Uterus (tissue), 4 donors: Measurements from ENCODE around the gene MAT2B. TPM values are rescaled to one million over a fixed set of nuclear protein-coding genes. Genes with fewer than 3 reads are reported as not detected.

Source experiments
- DNase-seq, 2 donors: peaks; one replicate each; pipeline ENCODE4 v3.0.0-alpha.2; 2019 to 2020
- H3K27ac ChIP-seq, 2 donors: fragments of 200-600 bp; sonication (generic); 1 replicate in 1 of 2; 2 replicates in 1 of 2; pipeline ENCODE4 v1.5.1; 2016 to 2018
- H3K27me3 ChIP-seq, 2 donors: fragments of 200-600 bp; sonication (generic); one replicate each; pipeline ENCODE4 v1.5.1; 2018 to 2019; ENCODE audit warnings: control low read depth in 1 of 2
- H3K36me3 ChIP-seq, 2 donors: fragments of 200-600 bp; sonication (generic); one replicate each; pipeline ENCODE4 v1.5.1; 2019; ENCODE audit warnings: control low read depth in 1 of 2
- H3K4me1 ChIP-seq, 2 donors: fragments of 200-600 bp; sonication (generic); one replicate each; pipeline ENCODE4 v1.5.1; 2018 to 2019; ENCODE audit warnings: control low read depth in 1 of 2
- H3K4me3 ChIP-seq, 2 donors: fragments of 200-600 bp; sonication (generic); 1 replicate in 1 of 2; 2 replicates in 1 of 2; pipeline ENCODE4 v1.5.1; 2018 to 2019; ENCODE audit warnings: mild to moderate bottlenecking in 1 of 2
- H3K9me3 ChIP-seq, 2 donors: fragments of 200-600 bp; sonication (generic); one replicate each; pipeline ENCODE4 v1.5.1; 2019; ENCODE audit warnings: control low read depth in 1 of 2
- CTCF ChIP-seq, 4 experiments: fragments of 200-600 bp in 2 of 4; fragments of 450-650 bp in 2 of 4; sonication (generic) in 2 of 4; IDR thresholded peaks; one replicate each; pipeline ENCODE4 v1.5.1; 2016 to 2019; ENCODE audit warnings: antibody characterized with exemption in 4 of 4, mild to moderate bottlenecking in 2 of 4, moderate library complexity in 1 of 4
- POLR2A ChIP-seq, 2 donors: fragments of 450-650 bp; IDR thresholded peaks; one replicate each; pipeline ENCODE4 v1.6.1; 2016; ENCODE audit warnings: antibody characterized with exemption in 2 of 2, mild to moderate bottlenecking in 1 of 2, moderate library complexity in 1 of 2
- intact Hi-C: fragments of 100-400 bp; cut with DNase I; formaldehyde crosslinking; loops from one replicate; pipeline ENCODE4 v1.15.1; 2023; ENCODE audit warnings: low total_unique reads
- total RNA-seq, 4 donors: library from RNA; depleted of rRNA in 3 of 4; stranded (reverse); fragments of >200 nt in 3 of 4; gene quantifications; one replicate each; pipeline versions ENCODE4 v1.1.0 to v1.2.4, GENCODE V29; 2014 to 2023
- donor health status: DM: yes; HTN: yes; CAD: no.

Gene MAT2B
- total RNA-seq: 10 to 100 TPM; 40.0 to 93.1 (median 63.2) TPM

GRCh38 chr5:163505368-163506094 is at the start of gene MAT2B:
MAT2B (plus strand) TSS chr5:163505619; CDS start chr5:163505687, 68 bp downstream.
- H3K36me3 ChIP-seq: no peaks in the 10 kb centered on the region
- no peaks in the 10 kb centered on the region for H3K27me3 ChIP-seq
- no peaks in the 10 kb centered on the region for H3K9me3 ChIP-seq
- peaks cover 8 to 11% of the 10 kb centered on the region in 2 donors for H3K4me1 ChIP-seq
- peak; percentile 93 to 95 for DNase-seq
- peak within 1 kb of the TSS; percentile 71 to 88 for H3K4me3 ChIP-seq
- peak within 1 kb of the TSS; percentile 96 to 98 for H3K27ac ChIP-seq
- intact Hi-C loops: no loop called here
- TF ChIP-seq CTCF (IDR thresholded peaks at IDR 0.05) (peak in 3 of 4 experiments; percentile 41 to 71 (median 54)), POLR2A (IDR thresholded peaks at IDR 0.05) (peak; percentile 92 to 93)

GRCh38 chr5:163456029-163456589 is 49.3 kb upstream of the MAT2B start:
- peaks cover 4 to 9% of the 10 kb centered on the region in 2 donors for H3K4me1 ChIP-seq
- no peaks in the 10 kb centered on the region for H3K9me3 ChIP-seq
- H3K27ac ChIP-seq: no peak overlapping the region
- H3K27me3 ChIP-seq: no peaks in the 10 kb centered on the region
- TF ChIP-seq POLR2A (IDR thresholded peaks at IDR 0.05): no peak
- TF ChIP-seq CTCF (IDR thresholded peaks at IDR 0.05): no peak
- H3K36me3 ChIP-seq: no peaks in the 10 kb centered on the region
- no peak for DNase-seq
- intact Hi-C loops: no loop called here
- no peak overlapping the region for H3K4me3 ChIP-seq

GRCh38 chr5:163456840-163457239 is 48.6 kb upstream of the MAT2B start:
- H3K36me3 ChIP-seq: no peaks in the 10 kb centered on the region
- H3K27ac ChIP-seq: no peak overlapping the region
- no peaks in the 10 kb centered on the region for H3K27me3 ChIP-seq
- no peak for DNase-seq
- TF ChIP-seq POLR2A (IDR thresholded peaks at IDR 0.05) (no peak), CTCF (IDR thresholded peaks at IDR 0.05) (no peak)
- no peaks in the 10 kb centered on the region for H3K9me3 ChIP-seq
- H3K4me1 ChIP-seq: peaks cover 7 to 9% of the 10 kb centered on the region in 2 donors
- H3K4me3 ChIP-seq: no peak overlapping the region
- intact Hi-C loops: no loop called here

- no peaks in the 10 kb centered on the region for H3K9me3 ChIP-seq
- H3K27ac ChIP-seq: peak overlapping the region; percentile 97 to 98
- H3K4me1 ChIP-seq: peaks cover 7 to 9% of the 10 kb centered on the region in 2 donors
- peak overlapping the region; percentile 68 to 92 for H3K4me3 ChIP-seq
- no peaks in the 10 kb centered on the region for H3K27me3 ChIP-seq
- TF ChIP-seq POLR2A (IDR thresholded peaks at IDR 0.05): no peak
- TF ChIP-seq CTCF (IDR thresholded peaks at IDR 0.05): no peak
- intact Hi-C loops: no loop called here
- no peaks in the 10 kb centered on the region for H3K36me3 ChIP-seq
- DNase-seq: no peak
Measured at GRCh38 chr5:163458778-163459385, 46.5 kb upstream of the MAT2B start.

- Histone ChIP-seq H3K4me1 (peaks cover 7 to 9% of the 10 kb centered on the region in 2 donors), H3K36me3 (no peaks in the 10 kb centered on the region), H3K27me3 (no peaks in the 10 kb centered on the region), H3K9me3 (no peaks in the 10 kb centered on the region), H3K4me3 (peak overlapping the region; percentile 68 to 92), H3K27ac (peak overlapping the region; percentile 97 to 98)
- DNase-seq: no peak
- no peak for TF ChIP-seq CTCF (IDR thresholded peaks at IDR 0.05)
- TF ChIP-seq POLR2A (IDR thresholded peaks at IDR 0.05): no peak
- intact Hi-C loops: no loop called here
Measured at GRCh38 chr5:163459462-163459818, 46.0 kb upstream of the MAT2B start.
